Measurements from ENCODE around the gene FLT3LG. TPM values are rescaled to one million over a fixed set of nuclear protein-coding genes. Genes with fewer than 3 reads are reported as not detected.

FLT3LG gene
- total RNA-seq, 2 experiments from 2014 or later = 8.2 to 8.4 TPM

DNA sequence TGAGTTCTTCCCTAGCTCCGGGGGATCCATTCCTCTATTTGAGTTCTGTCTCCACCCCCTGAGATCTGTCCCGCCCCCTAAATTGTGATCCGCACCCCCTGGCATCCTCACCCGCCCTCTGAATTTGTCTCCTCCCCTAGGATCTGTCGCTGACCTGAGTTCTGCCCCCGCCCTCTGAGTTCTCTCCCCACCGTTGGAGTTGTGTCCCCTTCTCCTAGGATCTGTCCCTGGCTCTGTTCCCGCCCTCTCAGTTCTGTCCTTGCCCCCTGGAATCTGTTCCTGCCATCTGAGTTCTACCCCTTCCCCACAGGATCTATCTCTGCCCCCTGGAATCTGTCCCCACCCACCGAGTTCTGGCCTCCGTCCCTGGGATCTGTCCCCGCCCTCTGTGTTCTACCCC lies 31.7 kb upstream of the FLT3LG start:
- intact Hi-C loops (cut with micrococcal nuclease; ENCODE audit: unreplicated experiment) = loop anchor here (2.0 to 10.0 kb wide), 2 partner anchors 108 to 216 kb away; partner anchors contain the start of gene CD37
- ChIA-PET CTCF (ENCODE audit: unreplicated experiment) (interaction anchor here (0.8 kb wide), 1 partner anchor 51 kb away, joined by 4 read pairs; no protein-coding TSS in a partner anchor), POLR2A (no interaction called here)
- no peak for TF ChIP-seq EZH2phosphoT487 (IDR thresholded peaks at IDR 0.05; ENCODE audit: borderline replicate concordance, low read depth, low read length)
- TF ChIP-seq, protein P1, sequence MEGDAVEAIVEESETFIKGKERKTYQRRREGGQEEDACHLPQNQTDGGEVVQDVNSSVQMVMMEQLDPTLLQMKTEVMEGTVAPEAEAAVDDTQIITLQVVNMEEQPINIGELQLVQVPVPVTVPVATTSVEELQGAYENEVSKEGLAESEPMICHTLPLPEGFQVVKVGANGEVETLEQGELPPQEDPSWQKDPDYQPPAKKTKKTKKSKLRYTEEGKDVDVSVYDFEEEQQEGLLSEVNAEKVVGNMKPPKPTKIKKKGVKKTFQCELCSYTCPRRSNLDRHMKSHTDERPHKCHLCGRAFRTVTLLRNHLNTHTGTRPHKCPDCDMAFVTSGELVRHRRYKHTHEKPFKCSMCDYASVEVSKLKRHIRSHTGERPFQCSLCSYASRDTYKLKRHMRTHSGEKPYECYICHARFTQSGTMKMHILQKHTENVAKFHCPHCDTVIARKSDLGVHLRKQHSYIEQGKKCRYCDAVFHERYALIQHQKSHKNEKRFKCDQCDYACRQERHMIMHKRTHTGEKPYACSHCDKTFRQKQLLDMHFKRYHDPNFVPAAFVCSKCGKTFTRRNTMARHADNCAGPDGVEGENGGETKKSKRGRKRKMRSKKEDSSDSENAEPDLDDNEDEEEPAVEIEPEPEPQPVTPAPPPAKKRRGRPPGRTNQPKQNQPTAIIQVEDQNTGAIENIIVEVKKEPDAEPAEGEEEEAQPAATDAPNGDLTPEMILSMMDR (conservative IDR thresholded peaks at IDR 0.05; ENCODE audit: low read length) = no peak
- no peak for DNase-seq (ENCODE audit: low spot score)
- Histone ChIP-seq H3K9me2 (ENCODE audit: insufficient read depth, low read length) (no peaks in the 10 kb centered on the region), H3K36me3 (ENCODE audit: insufficient read depth, low read length) (peaks cover 12% of the 10 kb centered on the region; the same call in 1 of the 2 replicates), H3K27ac (ENCODE audit: low read depth, low read length, poor library complexity, severe bottlenecking) (no peak overlapping the region), H3K9me3 (ENCODE audit: low read length) (no peaks in the 10 kb centered on the region), H2AFZ (ENCODE audit: low read length) (no peak overlapping the region), H3K4me1 (ENCODE audit: insufficient read depth, low read length, poor library complexity, severe bottlenecking) (no peaks in the 10 kb centered on the region), H4K20me1 (ENCODE audit: insufficient read depth, low read length) (no peaks in the 10 kb centered on the region), H3K4me3 (ENCODE audit: low read depth, low read length, poor library complexity, severe bottlenecking) (peak overlapping the region; percentile 71), H3K4me2 (ENCODE audit: low read length) (peak overlapping the region; percentile 91), H3K79me2 (ENCODE audit: insufficient read depth, low read depth, low read length) (no peaks in the 10 kb centered on the region)
- BruUV-seq (replicated peaks) = no TSS peak

DNA sequence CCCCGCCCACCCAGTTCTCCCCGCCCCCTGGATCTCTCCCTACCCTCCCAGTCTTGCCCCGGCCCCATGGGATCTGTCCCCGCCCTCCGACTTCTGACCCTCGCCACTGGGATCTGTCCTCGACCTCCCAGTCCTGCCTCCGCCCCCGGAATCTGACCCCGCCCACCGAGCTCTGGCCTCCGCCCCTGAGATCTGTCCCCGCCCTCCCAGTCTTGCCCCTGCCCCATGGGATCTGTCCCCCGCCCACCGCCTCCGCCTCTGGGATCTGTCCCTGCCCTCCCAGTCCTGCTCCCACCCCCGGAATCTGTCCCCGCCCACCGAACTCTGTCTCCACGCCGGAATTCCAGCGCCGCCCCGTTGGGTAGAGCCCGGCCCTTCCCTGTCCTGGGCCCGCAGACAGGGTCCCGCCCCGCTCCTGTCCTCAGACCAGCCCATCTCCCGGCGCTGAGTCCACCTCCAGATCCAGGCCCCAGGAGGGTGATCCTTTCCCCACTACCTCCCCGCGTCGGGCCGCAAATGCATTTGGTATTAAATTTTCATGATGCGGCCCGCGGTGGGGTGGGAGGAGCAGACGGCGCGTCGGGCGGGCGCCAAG lies 31.1 kb upstream of the FLT3LG start:
- intact Hi-C loops (cut with micrococcal nuclease; ENCODE audit: unreplicated experiment) = loop anchor here (1.0 to 10.0 kb wide), 5 partner anchors 51 to 216 kb away; partner anchors contain the start of gene CD37
- peak overlapping the region; percentile 92 for H2AFZ ChIP-seq (ENCODE audit: low read length)
- no TSS peak for BruUV-seq (replicated peaks)
- peak overlapping the region; percentile 61 for H3K27ac ChIP-seq (ENCODE audit: low read depth, low read length, poor library complexity, severe bottlenecking)
- peaks cover 16% of the 10 kb centered on the region for H3K36me3 ChIP-seq (ENCODE audit: insufficient read depth, low read length)
- H3K79me2 ChIP-seq (ENCODE audit: insufficient read depth, low read depth, low read length) = no peaks in the 10 kb centered on the region
- H3K9me2 ChIP-seq (ENCODE audit: insufficient read depth, low read length) = no peaks in the 10 kb centered on the region
- TF ChIP-seq EZH2phosphoT487 (IDR thresholded peaks at IDR 0.05; ENCODE audit: borderline replicate concordance, low read depth, low read length) = no peak
- TF ChIP-seq, protein P1 (conservative IDR thresholded peaks at IDR 0.05; ENCODE audit: low read length) = no peak
- peak; percentile 72 for DNase-seq (ENCODE audit: low spot score)
- no peaks in the 10 kb centered on the region for H4K20me1 ChIP-seq (ENCODE audit: insufficient read depth, low read length)
- ChIA-PET CTCF (ENCODE audit: unreplicated experiment) (no interaction called here), POLR2A (interaction anchor here (0.5 to 0.9 kb wide), 2 partner anchors 9 to 136 kb away, joined by 3 to 4 read pairs; partner anchors contain the start of gene PIH1D1)
- peaks cover 3% of the 10 kb centered on the region for H3K4me1 ChIP-seq (ENCODE audit: insufficient read depth, low read length, poor library complexity, severe bottlenecking)
- H3K4me2 ChIP-seq (ENCODE audit: low read length) = peak overlapping the region; percentile 91
- peak overlapping the region; percentile 71 for H3K4me3 ChIP-seq (ENCODE audit: low read depth, low read length, poor library complexity, severe bottlenecking)
- no peaks in the 10 kb centered on the region for H3K9me3 ChIP-seq (ENCODE audit: low read length)

Data from OCI-LY7 (cell line).